ENCODE data around the gene L1CAM.

DNA sequence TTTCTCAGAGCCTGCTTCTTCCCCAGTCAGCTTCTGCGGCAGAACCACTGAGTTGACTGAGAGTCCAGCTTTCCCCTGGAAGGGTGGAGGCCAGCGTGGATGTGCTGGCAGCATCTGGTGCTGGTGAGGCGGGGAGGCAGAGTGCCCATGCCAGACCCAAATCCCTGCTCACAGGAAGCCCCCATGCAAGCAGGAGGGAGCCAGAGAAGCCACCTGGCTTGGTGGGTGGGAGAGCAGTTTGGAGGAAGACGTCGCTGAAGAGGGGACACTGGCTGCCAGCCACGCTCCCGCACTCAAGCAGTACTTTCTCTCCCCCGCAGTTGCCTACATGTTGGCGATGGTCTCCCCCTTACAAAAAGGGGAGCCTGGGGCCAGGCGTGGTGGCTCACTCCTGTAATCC is 61.6 kb downstream of the L1CAM start:
- TF ChIP-seq SUZ12 (IDR thresholded peaks at IDR 0.05; ENCODE audit: extremely low read depth, insufficient read depth, insufficient read length) (no peak), YY1 (IDR thresholded peaks at IDR 0.05; ENCODE audit: insufficient read depth, insufficient read length) (no peak)
